OCI-LY1 (cell line): ENCODE results near the gene PHC3.

ENCODE experiments used
- CTCF ChIP-seq: fragments of 200-600 bp; sonication (generic), shearing (Covaris generic); IDR thresholded peaks from 2 replicates; pipeline ENCODE4 v1.5.1; 2017; ENCODE audit warnings: mild to moderate bottlenecking, antibody characterized with exemption, low read length, moderate library complexity, mixed read lengths
- EZH2 ChIP-seq: fragments of 200-600 bp; sonication (generic), shearing (Covaris generic); IDR thresholded peaks from 2 replicates; pipeline ENCODE4 v1.8.0; 2017; ENCODE audit warnings: borderline replicate concordance, mixed run types, mild to moderate bottlenecking, antibody characterized with exemption, low read length, moderate library complexity, mixed read lengths

- TF ChIP-seq EZH2, result no peak
- TF ChIP-seq CTCF, result no peak
Measured at GRCh38 chr3:170076715-170077238, 104.8 kb downstream of the PHC3 start.
